Measurements from ENCODE around the gene LRBA. TPM values are rescaled to one million over a fixed set of nuclear protein-coding genes. Genes with fewer than 3 reads are reported as not detected.

The LRBA gene
- total RNA-seq, 1 donor from 2014 or later, result 26.4 TPM

DNA sequence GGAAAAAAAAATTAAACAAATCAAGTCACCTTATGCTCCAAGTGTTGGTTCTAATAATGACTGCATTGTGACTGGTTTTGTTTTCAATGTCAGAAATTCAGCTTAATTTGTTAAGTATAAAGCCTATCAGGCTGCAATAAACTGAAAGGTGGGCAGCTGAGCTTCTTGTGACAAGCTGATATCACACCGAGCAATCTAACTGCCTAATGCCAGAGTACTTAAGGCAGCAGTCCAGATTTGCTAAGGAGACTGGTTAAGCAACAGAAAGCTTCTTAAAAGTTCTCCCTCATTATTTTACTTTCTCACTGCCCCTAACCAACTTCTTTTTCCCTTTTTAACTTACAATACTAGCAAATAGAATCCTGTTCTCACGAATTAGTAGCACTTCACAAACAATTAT is 232.2 kb downstream of the LRBA start:
- no peak overlapping the region for H3K4me3 Mint-ChIP-seq (ENCODE audit: unreplicated experiment)
- H3K9me3 Mint-ChIP-seq (ENCODE audit: unreplicated experiment), result peaks cover 5% of the 10 kb centered on the region
- no peaks in the 10 kb centered on the region for H3K27me3 Mint-ChIP-seq (ENCODE audit: unreplicated experiment)
- DNase-seq, result no peak
- H3K27ac Mint-ChIP-seq (ENCODE audit: unreplicated experiment), result no peak overlapping the region
- H3K36me3 Mint-ChIP-seq (ENCODE audit: unreplicated experiment), result no peaks in the 10 kb centered on the region
- H3K4me1 Mint-ChIP-seq (ENCODE audit: low read depth, unreplicated experiment), result peaks cover 7% of the 10 kb centered on the region
- TF ChIP-seq, protein P1, sequence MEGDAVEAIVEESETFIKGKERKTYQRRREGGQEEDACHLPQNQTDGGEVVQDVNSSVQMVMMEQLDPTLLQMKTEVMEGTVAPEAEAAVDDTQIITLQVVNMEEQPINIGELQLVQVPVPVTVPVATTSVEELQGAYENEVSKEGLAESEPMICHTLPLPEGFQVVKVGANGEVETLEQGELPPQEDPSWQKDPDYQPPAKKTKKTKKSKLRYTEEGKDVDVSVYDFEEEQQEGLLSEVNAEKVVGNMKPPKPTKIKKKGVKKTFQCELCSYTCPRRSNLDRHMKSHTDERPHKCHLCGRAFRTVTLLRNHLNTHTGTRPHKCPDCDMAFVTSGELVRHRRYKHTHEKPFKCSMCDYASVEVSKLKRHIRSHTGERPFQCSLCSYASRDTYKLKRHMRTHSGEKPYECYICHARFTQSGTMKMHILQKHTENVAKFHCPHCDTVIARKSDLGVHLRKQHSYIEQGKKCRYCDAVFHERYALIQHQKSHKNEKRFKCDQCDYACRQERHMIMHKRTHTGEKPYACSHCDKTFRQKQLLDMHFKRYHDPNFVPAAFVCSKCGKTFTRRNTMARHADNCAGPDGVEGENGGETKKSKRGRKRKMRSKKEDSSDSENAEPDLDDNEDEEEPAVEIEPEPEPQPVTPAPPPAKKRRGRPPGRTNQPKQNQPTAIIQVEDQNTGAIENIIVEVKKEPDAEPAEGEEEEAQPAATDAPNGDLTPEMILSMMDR (IDR thresholded peaks at IDR 0.05; ENCODE audit: partially characterized antibody, unreplicated experiment), result no peak

DNA sequence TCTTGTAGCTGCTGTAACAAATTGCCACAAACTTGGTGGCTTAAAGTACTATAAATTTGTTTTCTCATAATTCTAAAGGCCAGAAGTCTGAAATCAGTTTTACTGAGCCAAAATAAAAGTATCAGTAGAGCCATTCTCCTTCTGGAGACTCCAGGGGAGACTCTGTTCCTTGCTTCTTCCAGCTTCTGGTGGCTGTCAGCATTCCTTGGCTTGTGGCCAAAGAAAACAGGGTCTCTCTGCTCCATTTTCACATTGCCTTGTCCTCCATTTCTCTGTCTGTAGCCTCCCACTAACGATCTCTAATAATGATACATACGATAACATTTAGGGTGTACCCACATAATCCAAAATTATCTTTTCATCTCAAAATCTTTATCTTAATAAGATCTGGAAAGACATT is 232.8 kb downstream of the LRBA start:
- H3K36me3 Mint-ChIP-seq (ENCODE audit: unreplicated experiment), result no peaks in the 10 kb centered on the region
- TF ChIP-seq, protein P1 (IDR thresholded peaks at IDR 0.05; ENCODE audit: partially characterized antibody, unreplicated experiment), result no peak
- no peak overlapping the region for H3K4me3 Mint-ChIP-seq (ENCODE audit: unreplicated experiment)
- DNase-seq, result no peak
- H3K27ac Mint-ChIP-seq (ENCODE audit: unreplicated experiment), result no peak overlapping the region
- peaks cover 5% of the 10 kb centered on the region for H3K9me3 Mint-ChIP-seq (ENCODE audit: unreplicated experiment)
- peaks cover 7% of the 10 kb centered on the region for H3K4me1 Mint-ChIP-seq (ENCODE audit: low read depth, unreplicated experiment)
- no peaks in the 10 kb centered on the region for H3K27me3 Mint-ChIP-seq (ENCODE audit: unreplicated experiment)

DNA sequence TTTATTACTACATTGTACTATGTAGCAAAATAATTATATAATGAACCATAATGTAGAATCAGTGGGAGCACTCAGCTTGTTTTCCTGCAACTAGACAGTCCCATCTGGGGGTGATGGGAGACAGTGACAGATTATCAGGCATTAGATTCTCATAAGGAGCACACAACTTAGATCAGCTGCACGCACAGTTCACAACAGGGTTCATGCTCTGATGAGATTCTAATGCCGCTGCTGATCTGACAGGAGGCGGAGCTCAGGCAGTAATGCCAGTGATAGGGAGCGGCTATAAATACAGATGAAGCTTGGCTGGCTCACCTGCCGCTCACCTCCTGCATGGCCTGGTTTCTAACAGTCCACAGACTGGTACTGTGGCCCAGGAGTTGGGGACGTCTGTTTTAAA is 233.9 kb downstream of the LRBA start:
- TF ChIP-seq, protein P1 (IDR thresholded peaks at IDR 0.05; ENCODE audit: partially characterized antibody, unreplicated experiment), result no peak
- H3K27ac Mint-ChIP-seq (ENCODE audit: unreplicated experiment), result no peak overlapping the region
- H3K9me3 Mint-ChIP-seq (ENCODE audit: unreplicated experiment), result peaks cover 5% of the 10 kb centered on the region
- no peak overlapping the region for H3K4me3 Mint-ChIP-seq (ENCODE audit: unreplicated experiment)
- peaks cover 7% of the 10 kb centered on the region for H3K4me1 Mint-ChIP-seq (ENCODE audit: low read depth, unreplicated experiment)
- no peaks in the 10 kb centered on the region for H3K36me3 Mint-ChIP-seq (ENCODE audit: unreplicated experiment)
- no peak for DNase-seq
- no peaks in the 10 kb centered on the region for H3K27me3 Mint-ChIP-seq (ENCODE audit: unreplicated experiment)

DNA sequence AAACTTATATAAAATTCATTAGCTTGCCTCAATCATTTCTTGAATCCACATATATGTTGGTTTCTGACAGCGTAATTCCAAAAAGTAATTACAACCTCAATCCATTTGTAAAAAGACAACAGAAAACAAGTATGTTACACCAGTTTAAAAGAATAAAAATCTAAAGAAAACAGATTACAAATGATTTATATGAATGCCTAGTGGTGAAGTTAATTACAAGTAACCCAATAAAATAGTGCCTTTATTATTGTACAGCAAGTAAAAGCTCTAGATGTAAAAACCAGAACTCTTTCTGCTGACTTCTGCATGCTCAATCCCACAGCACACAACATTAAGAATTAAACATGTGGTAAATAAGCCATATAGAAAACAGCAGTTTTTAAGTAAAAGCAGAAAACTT is 235.4 kb downstream of the LRBA start:
- DNase-seq, result no peak
- Mint-ChIP-seq H3K36me3 (ENCODE audit: unreplicated experiment) (no peaks in the 10 kb centered on the region), H3K9me3 (ENCODE audit: unreplicated experiment) (peaks cover 5% of the 10 kb centered on the region), H3K27ac (ENCODE audit: unreplicated experiment) (no peak overlapping the region), H3K4me1 (ENCODE audit: low read depth, unreplicated experiment) (peaks cover 13% of the 10 kb centered on the region), H3K4me3 (ENCODE audit: unreplicated experiment) (no peak overlapping the region), H3K27me3 (ENCODE audit: unreplicated experiment) (no peaks in the 10 kb centered on the region)
- TF ChIP-seq, protein P1 (IDR thresholded peaks at IDR 0.05; ENCODE audit: partially characterized antibody, unreplicated experiment), result no peak

DNA sequence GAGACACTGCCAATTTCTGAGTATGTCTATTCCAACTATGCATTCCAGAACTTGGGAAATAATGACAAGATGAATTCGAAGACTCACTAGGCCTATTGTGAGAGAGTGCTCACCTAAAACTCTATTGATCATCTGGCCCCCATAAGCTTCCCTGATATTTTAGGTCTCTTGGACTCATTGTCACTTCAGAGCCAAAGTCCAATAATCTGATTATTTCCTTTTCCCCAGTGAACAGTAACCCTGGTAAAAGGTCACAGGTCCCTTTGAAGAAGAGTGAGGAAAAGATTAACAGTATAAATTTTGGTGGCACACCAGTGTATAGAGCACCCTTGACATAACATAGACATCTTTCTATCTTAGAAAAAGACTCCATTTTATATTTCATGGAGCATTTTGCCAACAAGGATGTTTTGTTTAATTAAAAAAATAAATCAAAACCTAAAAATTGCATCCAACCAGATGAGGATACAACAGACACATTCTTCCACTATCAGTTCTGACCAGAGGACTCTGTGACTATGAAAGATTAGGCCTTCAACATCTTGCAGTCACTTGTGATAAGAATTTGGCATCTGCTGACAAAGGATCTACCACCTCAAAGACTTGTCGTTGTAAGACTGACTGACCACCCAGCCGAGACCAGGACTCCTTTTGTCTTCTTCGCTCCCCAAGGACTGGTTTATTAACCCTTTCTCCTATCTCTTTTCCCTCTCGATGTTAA is 241.2 kb downstream of the LRBA start:
- TF ChIP-seq, protein P1 (IDR thresholded peaks at IDR 0.05; ENCODE audit: partially characterized antibody, unreplicated experiment), result no peak
- peaks cover 3% of the 10 kb centered on the region for H3K27me3 Mint-ChIP-seq (ENCODE audit: unreplicated experiment)
- no peaks in the 10 kb centered on the region for H3K36me3 Mint-ChIP-seq (ENCODE audit: unreplicated experiment)
- no peak overlapping the region for H3K27ac Mint-ChIP-seq (ENCODE audit: unreplicated experiment)
- no peak overlapping the region for H3K4me3 Mint-ChIP-seq (ENCODE audit: unreplicated experiment)
- H3K9me3 Mint-ChIP-seq (ENCODE audit: unreplicated experiment), result no peaks in the 10 kb centered on the region
- DNase-seq, result no peak
- H3K4me1 Mint-ChIP-seq (ENCODE audit: low read depth, unreplicated experiment), result peaks cover 16% of the 10 kb centered on the region

Data from glutamatergic neuron (in vitro differentiated cells).